Measurements from ENCODE around the gene C3orf33.

The C3orf33 gene

GRCh38 chr3:155760653-155761052 lies 45.4 kb downstream of the C3orf33 start:
- no peak overlapping the region for H3K4me3 ChIP-seq (ENCODE audit: low read depth, low read length)
- TF ChIP-seq, protein P1, sequence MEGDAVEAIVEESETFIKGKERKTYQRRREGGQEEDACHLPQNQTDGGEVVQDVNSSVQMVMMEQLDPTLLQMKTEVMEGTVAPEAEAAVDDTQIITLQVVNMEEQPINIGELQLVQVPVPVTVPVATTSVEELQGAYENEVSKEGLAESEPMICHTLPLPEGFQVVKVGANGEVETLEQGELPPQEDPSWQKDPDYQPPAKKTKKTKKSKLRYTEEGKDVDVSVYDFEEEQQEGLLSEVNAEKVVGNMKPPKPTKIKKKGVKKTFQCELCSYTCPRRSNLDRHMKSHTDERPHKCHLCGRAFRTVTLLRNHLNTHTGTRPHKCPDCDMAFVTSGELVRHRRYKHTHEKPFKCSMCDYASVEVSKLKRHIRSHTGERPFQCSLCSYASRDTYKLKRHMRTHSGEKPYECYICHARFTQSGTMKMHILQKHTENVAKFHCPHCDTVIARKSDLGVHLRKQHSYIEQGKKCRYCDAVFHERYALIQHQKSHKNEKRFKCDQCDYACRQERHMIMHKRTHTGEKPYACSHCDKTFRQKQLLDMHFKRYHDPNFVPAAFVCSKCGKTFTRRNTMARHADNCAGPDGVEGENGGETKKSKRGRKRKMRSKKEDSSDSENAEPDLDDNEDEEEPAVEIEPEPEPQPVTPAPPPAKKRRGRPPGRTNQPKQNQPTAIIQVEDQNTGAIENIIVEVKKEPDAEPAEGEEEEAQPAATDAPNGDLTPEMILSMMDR (IDR thresholded peaks at IDR 0.05; ENCODE audit: control insufficient read depth, extremely low read depth, insufficient read depth), result no peak
- no peak for DNase-seq (ENCODE audit: low read depth)

- TF ChIP-seq, protein P1 (IDR thresholded peaks at IDR 0.05; ENCODE audit: control insufficient read depth, extremely low read depth, insufficient read depth), result no peak
- H3K4me3 ChIP-seq (ENCODE audit: low read depth, low read length), result no peak overlapping the region
- no peak for DNase-seq (ENCODE audit: low read depth)
Observed at GRCh38 chr3:155757577-155757976, 48.5 kb downstream of the C3orf33 start.

GRCh38 chr3:155753038-155753639 lies 52.9 kb downstream of the C3orf33 start:
- TF ChIP-seq, protein P1 (IDR thresholded peaks at IDR 0.05; ENCODE audit: control insufficient read depth, extremely low read depth, insufficient read depth), result peak; percentile 71
- DNase-seq (ENCODE audit: low read depth), result no peak
- no peak overlapping the region for H3K4me3 ChIP-seq (ENCODE audit: low read depth, low read length)

GRCh38 chr3:155748611-155749365 lies 57.3 kb downstream of the C3orf33 start:
- H3K4me3 ChIP-seq (ENCODE audit: low read depth, low read length), result no peak overlapping the region
- TF ChIP-seq, protein P1 (IDR thresholded peaks at IDR 0.05; ENCODE audit: control insufficient read depth, extremely low read depth, insufficient read depth), result no peak
- no peak for DNase-seq (ENCODE audit: low read depth)

DNA sequence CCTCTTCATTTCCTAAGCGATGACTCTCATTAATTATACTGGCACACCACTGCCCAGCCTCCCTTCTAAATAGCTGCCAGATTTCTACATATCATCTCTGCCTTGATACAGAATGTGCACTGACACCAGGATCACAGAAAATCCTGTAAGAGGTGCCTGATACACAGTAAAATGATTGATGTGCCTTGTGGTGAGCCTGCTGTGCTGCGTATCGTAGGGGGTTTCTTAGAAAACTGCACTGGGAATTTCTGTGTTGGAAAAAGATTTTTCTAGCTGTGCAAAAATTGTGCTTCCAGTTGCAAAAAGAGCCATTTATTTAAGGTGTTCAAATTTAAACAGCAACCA lies 58.2 kb downstream of the C3orf33 start:
- no peak overlapping the region for H3K4me3 ChIP-seq (ENCODE audit: low read depth, low read length)
- no peak for DNase-seq (ENCODE audit: low read depth)
- TF ChIP-seq, protein P1 (IDR thresholded peaks at IDR 0.05; ENCODE audit: control insufficient read depth, extremely low read depth, insufficient read depth), result no peak

- no peak overlapping the region for H3K4me3 ChIP-seq (ENCODE audit: low read depth, low read length)
- TF ChIP-seq, protein P1 (IDR thresholded peaks at IDR 0.05; ENCODE audit: control insufficient read depth, extremely low read depth, insufficient read depth), result no peak
- DNase-seq (ENCODE audit: low read depth), result no peak
Observed at GRCh38 chr3:155747286-155747945, 58.7 kb downstream of the C3orf33 start.

Measured in LNCaP clone FGC (cell line).